Measurements from ENCODE around the gene KCNAB2.

DNA sequence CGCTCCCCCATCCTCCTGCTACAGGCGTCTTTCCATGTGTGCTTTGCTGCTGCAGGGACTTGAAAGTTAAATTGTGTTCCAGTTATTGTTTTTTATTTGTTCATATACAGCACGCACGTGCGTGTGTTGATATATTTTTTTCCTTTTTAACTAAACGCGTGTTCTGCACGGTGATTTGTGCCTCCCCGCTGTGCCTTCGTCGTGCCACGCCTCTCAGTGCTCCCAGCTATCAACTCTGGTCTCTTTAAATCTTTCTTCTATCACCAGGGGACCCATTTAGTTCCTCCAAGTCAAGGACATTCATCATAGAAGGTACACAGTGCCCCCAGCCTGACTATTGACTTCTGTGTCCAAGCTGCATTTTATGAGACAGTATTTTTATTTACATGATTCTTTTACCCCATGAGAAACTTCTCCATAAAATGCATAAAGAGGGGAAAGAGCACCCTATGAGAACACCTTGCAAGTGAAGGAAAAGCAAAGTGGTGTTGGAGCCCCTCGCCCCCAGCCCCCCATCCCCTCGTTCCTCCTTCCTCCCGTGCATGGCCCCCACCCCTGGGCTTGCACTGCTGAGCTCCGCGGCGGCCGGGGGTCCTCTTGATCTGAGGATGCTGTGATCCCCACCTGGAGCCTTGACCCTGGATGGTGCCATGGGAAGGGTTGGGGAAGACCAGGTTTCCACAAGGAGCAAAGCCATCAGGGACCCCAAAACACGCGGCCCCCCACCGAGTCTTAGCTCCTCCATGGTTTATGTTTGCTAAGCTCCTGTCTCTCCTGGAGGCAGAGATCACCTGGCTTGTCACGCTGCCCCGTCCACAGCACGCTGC lies 45.5 kb downstream of the KCNAB2 start:
- TF ChIP-seq EZH2 (optimal IDR thresholded peaks at IDR 0.05; ENCODE audit: low read depth, low read length) = no peak
- TF ChIP-seq, protein P1, sequence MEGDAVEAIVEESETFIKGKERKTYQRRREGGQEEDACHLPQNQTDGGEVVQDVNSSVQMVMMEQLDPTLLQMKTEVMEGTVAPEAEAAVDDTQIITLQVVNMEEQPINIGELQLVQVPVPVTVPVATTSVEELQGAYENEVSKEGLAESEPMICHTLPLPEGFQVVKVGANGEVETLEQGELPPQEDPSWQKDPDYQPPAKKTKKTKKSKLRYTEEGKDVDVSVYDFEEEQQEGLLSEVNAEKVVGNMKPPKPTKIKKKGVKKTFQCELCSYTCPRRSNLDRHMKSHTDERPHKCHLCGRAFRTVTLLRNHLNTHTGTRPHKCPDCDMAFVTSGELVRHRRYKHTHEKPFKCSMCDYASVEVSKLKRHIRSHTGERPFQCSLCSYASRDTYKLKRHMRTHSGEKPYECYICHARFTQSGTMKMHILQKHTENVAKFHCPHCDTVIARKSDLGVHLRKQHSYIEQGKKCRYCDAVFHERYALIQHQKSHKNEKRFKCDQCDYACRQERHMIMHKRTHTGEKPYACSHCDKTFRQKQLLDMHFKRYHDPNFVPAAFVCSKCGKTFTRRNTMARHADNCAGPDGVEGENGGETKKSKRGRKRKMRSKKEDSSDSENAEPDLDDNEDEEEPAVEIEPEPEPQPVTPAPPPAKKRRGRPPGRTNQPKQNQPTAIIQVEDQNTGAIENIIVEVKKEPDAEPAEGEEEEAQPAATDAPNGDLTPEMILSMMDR (IDR thresholded peaks at IDR 0.05; ENCODE audit: low read length) = no peak
- no peak for TF ChIP-seq EZH2phosphoT487 (IDR thresholded peaks at IDR 0.05; ENCODE audit: low read length)

Data from MM.1S (cell line).